Measurements from ENCODE around the gene ASIC4.
A peak's percentile ranks its signal among the peaks of the same experiment; 100 is the strongest.

Gene ASIC4, protein sequence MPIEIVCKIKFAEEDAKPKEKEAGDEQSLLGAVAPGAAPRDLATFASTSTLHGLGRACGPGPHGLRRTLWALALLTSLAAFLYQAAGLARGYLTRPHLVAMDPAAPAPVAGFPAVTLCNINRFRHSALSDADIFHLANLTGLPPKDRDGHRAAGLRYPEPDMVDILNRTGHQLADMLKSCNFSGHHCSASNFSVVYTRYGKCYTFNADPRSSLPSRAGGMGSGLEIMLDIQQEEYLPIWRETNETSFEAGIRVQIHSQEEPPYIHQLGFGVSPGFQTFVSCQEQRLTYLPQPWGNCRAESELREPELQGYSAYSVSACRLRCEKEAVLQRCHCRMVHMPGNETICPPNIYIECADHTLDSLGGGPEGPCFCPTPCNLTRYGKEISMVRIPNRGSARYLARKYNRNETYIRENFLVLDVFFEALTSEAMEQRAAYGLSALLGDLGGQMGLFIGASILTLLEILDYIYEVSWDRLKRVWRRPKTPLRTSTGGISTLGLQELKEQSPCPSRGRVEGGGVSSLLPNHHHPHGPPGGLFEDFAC
- 0 to 0.15 (median 0.04) reads per million in 4 donors for total RNA-seq

DNA sequence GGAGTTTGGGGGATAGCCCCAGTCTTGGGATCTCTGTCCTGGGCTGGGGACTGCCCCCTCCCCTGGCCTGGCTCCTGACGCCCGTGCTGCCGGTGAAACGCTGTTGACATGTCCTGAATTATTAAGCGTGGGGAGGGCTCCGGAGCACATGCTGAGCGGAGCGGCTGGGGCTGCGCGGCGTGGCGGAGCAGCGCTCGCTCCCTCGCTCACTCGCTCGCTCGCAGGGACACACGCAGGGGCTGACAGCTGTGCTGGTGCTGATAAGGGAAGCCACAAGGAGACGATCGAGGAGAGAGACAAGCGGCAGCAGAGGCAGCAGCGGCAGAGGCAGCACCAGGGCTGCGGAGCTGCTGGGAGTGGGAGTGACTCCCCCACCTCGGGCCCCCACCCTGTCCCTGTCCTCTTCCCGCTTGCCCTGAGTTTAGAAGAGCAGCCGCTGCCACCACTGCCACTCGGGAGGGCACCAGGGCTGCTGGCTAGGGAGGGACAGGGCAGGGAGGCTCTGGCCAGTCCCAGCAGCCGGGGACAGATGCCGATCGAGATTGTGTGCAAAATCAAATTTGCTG is at the start of gene ASIC4:
Gene ASIC4 (plus strand): TSS at position 287 of the 566 bp plus-strand sequence. CDS start 243 bp downstream, at position 530.
- DNase-seq: no peak

DNA sequence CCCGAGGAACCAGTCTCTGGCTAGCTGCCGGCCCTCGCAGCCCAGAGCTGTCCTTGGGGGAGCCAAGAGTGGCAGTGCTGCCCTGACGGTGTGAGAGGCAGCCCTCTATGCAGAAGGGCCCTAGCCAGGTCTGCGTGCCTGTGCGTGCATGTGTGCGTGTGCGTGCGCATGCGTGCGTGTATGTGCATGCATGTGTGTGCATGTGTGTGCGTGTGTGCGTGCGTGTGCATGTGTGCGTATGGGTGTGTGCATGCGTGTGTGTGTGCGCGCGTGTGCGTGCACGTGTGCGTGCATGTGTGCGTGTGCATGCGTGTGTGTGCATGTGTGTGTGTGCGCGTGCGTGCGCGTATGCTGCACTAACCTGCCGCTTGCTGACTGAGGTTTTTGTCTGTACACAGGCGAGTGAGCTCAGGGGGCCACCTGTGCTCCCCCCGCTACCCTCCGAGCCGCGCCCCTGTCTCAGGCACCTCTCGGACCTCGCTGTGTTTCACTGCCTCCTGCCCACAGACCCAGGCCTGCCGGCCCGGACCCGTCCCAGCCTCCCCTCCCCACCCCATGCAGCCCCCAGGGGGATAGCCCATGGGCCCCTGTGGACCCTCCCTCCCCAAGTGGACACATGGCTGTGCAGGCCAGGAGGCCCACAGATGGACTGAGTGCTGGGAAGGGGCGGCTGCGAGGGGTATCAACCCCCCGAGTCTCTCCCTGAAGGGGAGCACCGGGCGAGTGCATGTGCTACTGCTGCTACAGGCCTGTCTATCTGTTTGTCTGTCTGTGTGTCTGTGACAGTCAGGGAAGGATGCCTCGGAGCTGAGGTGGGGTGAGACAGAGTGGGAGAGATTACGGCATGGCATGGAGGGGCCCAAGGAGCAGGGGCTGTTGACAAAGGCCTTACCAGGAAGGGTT is 48.4 kb upstream of the ASIC4 start:
- no peak for DNase-seq

GRCh38 chr2:219466816-219467735 is 47.2 kb upstream of the ASIC4 start:
- no peak for DNase-seq

DNA sequence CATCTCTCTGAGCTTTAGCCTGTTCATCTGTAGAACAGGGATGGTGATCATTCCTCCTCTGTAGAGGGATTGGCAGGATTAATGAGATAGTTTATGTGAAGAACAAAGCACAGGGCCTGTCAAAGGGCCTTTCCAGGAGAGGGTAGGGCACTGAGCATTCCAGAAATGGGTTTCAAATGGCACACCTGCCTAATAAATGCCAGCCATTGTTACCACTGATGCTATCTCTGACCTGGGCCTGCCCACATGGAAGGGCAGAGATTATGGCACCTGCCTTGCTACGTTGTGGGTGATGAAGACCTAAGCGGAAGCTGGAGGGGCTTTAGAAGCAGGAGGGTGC is 46.6 kb upstream of the ASIC4 start:
- DNase-seq: no peak

DNA sequence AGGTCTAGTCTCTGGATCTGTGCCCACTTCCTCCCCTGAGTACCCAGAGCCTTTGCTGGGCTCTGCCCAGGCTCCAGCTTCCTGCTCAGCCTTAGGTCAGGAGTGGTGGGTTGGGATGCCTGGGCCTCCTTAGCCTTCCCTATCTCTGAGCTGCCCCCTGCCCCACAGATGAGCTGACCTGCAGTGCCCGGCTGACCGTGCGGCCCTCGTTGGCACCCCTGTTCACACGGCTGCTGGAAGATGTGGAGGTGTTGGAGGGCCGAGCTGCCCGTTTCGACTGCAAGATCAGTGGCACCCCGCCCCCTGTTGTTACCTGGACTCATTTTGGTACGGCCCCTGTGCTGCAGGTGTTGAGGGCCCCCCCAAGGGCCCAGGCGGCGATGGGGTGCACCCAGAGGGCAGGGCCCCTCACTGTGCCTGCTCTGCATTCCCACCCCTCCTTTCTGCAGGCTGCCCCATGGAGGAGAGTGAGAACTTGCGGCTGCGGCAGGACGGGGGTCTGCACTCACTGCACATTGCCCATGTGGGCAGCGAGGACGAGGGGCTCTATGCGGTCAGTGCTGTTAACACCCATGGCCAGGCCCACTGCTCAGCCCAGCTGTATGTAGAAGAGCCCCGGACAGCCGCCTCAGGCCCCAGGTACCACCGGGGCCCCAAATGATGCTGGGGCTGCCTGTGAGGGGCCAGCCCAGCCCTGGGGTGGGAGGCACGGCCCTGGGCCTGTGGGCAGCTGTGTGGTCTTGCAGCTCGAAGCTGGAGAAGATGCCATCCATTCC is 45.7 kb upstream of the ASIC4 start:
- DNase-seq: no peak

- DNase-seq: no peak
These were observed 45.0 kb upstream of the ASIC4 start for GRCh38 chr2:219469186-219469724.

- DNase-seq: no peak
These were observed 43.9 kb upstream of the ASIC4 start for GRCh38 chr2:219470429-219470828.

- no peak for DNase-seq
These were observed 42.6 kb upstream of the ASIC4 start for GRCh38 chr2:219471476-219472371.

DNA sequence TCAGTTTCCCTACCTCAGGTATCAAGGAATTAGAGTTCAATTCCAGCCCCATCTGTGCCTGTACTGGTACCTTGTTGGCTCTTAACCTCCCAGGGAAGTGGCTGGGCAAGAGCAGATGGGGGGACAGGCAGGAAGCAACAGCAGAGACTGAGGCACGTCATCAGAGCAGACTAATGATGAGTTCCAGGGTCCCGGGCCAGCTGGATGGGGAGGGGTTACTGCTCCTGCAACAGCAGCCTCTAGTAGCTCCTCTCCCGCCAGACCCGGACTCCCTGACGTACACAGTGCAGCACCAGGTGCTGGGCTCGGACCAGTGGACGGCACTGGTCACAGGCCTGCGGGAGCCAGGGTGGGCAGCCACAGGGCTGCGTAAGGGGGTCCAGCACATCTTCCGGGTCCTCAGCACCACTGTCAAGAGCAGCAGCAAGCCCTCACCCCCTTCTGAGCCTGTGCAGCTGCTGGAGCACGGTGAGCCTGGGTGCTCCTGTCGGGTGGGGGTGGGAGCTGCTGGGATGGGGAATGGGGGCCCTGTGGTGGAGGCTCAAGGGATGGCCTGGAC is 41.6 kb upstream of the ASIC4 start:
- DNase-seq: no peak

GRCh38 chr2:219473511-219473910 is 40.8 kb upstream of the ASIC4 start:
- no peak for DNase-seq

DNA sequence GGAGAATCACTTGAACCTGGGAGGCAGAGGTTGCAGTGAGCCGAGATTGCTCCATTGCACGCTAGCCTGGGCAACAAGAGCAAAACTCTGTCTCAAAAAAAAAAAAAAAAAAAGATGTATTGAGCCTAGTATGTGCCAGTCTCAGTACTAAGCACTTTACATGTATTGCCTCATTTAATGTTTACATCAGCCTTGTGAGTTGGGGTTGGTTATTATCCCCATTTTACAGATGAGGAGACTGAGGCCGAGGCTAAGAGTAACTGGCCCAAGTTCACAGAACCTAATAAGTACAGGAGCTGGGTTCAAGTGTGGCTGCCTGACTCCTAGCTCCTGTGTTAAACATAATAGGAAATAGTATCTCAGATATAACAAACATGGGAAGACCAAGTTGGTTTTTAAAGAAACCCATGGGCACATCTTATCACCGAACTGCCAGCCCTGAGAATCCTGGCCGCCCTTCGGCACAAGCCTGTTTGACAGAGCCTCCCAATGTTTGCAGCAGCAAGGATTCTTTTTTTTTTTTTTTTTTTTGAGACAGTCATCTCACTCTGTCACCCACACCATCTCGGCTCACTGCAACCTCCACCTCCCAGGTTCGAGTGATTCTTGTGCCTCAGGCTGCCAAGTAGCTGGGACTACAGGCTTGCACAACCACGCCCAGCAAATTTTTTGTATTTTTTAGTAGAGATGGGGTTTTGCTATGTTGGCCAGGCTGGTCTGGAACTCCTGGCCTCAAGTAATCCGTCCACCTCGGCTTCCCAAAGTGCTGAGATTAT is 39.8 kb upstream of the ASIC4 start:
- no peak for DNase-seq

DNA sequence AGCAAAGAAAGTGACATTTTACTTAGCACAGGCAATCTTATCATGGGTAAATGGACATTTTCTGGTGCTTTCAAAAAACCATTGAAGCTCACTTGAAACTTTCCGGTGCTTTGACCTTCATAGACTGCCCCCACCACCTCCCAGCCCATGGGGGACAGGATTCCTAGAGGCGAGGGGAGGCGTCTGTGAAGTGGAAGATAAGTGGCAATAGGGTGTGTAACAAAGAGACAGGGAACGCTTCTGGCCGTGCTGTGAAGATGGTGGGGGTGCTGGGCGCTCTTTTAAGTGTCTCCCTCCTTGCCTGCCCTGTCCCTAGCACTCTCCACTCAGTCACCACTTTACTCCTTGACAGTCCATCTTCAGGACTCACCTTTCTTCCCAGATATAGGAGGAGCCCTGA is 39.0 kb upstream of the ASIC4 start:
- DNase-seq: no peak

DNA sequence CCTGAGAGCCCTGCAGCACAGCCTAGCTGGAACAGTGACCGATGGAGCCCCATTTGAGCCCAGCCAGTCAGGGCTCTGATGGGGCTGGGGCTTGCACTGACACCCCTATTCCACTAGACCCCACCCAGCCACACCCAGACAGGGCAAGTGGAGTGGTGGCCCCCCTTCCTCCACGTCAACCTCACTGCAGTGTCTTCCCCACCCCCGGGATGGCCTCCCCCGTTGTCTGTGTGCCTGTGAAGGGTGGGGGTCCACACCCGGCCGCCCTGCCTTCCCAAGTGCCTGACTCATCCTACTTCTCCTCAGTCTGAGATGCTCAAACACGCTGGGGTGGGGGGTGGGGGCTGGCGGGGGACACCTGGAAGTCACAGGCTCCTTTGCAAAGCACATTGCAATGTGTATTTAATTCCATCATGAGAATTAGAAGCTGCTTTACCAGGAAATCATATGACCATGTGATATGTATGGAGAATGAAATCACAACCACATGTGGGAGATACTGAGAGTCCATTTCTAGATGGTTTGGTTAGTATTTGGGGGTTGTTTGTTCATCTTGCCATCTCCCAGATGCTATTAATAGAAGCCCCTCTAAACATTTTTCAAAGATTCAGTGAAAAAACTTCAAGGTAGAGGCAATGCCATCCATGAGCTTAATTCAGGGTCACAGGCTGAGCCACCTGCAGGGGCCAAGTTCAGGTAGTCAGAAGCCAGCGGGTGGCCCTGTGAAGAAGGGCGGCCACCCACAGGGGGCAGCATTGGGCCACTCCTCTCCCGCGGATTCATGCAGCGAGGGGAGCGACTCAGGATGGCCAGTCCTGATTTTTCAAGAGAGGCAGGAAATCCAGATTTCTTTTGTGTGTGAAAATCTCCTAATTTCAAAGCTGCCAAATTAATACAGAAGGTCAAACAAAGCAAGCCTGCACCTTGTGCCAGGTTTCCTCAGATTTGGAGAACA is 38.3 kb upstream of the ASIC4 start:
- DNase-seq: peak in 3 of 5 donors; percentile 30 to 49 (median 38)

- no peak for DNase-seq
These were observed 37.6 kb upstream of the ASIC4 start for GRCh38 chr2:219476652-219477151.

GRCh38 chr2:219477179-219477578 is 37.1 kb upstream of the ASIC4 start:
- DNase-seq: no peak

DNA sequence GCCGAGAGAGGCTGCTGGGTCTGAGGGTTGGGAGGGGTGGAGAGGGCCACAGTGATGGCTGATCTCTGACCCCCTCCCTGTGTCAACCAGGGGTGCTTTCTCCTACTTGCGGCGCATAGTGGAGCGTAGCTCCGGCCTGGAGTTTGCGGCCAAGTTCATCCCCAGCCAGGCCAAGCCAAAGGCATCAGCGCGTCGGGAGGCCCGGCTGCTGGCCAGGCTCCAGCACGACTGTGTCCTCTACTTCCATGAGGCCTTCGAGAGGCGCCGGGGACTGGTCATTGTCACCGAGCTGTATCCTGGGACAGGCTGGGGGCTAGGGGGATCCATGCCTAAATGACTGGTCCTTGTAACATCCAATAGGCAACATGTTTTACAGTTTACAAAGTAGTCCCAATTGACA is 36.5 kb upstream of the ASIC4 start:
- no peak for DNase-seq

DNA sequence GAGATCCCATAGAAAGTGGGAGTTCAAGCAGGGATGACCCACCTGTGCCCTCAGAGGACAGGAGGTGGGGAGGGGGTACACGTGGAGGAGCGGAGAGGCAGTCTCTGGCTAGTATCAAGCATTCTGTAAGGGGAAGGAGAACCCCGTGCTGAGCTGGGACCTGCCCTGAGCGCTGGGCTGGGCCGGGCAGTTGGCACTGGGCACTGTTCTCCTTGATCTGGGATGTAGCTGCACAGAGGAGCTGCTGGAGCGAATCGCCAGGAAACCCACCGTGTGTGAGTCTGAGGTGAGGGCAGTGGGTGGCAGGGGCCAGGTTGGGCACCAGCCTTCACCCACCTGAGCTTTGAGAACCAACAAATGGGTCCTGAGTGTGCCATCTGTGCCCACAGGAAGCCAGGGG is 35.4 kb upstream of the ASIC4 start:
- DNase-seq: no peak
